ENCODE results near the gene CARD11.

DNA sequence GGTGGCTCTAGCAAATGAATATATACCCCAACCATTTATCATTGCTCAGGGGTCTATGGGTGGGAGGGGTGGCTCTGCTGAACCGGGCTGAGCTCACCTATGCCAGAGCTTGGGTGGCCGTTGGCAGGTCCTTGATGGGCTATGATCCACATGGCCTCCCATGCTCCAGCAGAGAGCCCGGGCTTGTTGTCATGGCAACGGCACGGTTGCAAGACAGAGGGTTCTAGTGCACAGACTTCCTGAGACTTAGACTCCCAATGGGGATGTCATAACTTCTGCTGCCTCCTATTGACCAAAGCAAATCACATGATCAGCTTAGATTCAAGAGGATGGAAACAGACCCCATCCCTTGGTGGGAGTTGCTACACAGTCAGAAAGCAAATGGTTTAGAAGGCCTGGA lies 36.4 kb upstream of the CARD11 start:
- TF ChIP-seq POLR2AphosphoS5 (IDR thresholded peaks at IDR 0.05; ENCODE audit: low read depth, low read length) (no peak), TAF1 (IDR thresholded peaks at IDR 0.05; ENCODE audit: borderline replicate concordance, insufficient read depth, low read length) (no peak), SIN3A (IDR thresholded peaks at IDR 0.05; ENCODE audit: borderline replicate concordance, insufficient read depth, low read length) (no peak)

All from PFSK-1 (cell line).